LNCAP (cell line): Measurements from ENCODE around the gene AMZ1.

ENCODE experiments used
- CTCF ChIP-seq: fragments of 450-650 bp; IDR thresholded peaks from 2 replicates; pipeline ENCODE4 v1.5.1; 2017; ENCODE audit warnings: mild to moderate bottlenecking

AMZ1 gene

DNA sequence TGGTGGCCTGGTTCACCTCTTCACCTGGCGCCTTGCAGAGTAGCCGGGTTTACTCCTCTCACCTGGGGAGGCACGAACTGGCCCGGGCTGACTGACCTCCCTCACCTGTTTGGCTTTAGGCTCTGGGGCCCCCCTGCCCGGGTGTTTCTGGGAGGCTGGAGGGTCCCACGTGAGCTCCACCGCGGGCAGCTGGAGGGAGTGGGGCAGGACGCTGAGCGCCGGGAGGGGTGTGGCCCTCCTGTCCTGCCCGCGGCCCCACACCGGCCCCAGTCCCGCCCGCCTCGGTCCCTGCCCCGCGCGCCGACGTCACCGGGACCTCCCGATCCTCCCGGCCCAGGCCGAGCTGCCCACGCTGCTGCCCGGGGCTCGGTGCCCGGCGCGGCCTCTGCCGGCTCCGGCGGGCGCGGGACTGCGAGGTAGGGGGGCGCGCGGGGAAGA is at the start of gene AMZ1:
Gene AMZ1, plus strand, starts transcription at position 322 of the 438 bp plus-strand sequence. CDS start 12,250 bp downstream, outside the sequence.
- no peak for TF ChIP-seq CTCF

- TF ChIP-seq CTCF = no peak
Measured at GRCh38 chr7:2638224-2638991, 49.6 kb upstream of the AMZ1 start.

DNA sequence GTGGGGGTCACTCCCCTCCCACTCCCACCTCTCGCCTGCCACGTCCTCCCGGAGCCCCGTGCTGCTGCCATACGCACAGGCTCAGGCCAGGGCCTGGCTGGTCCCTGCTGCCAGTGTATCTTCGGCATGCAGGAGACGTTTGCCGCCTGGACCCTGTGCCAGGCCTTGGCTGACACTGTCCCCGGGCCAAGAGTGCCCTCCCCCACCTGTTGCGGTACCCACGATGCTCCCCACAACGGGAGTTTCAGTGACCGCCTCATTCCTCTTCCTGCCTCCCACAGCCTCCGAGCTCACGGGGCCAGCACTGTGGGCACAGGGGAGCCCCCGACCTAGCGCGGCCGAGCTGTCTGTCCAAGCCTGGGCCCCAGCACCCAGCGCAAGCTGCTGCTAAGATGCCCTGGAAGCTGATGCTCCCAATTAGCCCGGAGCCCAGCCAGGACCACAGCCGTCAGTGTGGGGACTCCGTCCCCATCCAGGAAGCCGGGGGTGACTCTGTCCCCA is 48.8 kb upstream of the AMZ1 start:
- no peak for TF ChIP-seq CTCF

DNA sequence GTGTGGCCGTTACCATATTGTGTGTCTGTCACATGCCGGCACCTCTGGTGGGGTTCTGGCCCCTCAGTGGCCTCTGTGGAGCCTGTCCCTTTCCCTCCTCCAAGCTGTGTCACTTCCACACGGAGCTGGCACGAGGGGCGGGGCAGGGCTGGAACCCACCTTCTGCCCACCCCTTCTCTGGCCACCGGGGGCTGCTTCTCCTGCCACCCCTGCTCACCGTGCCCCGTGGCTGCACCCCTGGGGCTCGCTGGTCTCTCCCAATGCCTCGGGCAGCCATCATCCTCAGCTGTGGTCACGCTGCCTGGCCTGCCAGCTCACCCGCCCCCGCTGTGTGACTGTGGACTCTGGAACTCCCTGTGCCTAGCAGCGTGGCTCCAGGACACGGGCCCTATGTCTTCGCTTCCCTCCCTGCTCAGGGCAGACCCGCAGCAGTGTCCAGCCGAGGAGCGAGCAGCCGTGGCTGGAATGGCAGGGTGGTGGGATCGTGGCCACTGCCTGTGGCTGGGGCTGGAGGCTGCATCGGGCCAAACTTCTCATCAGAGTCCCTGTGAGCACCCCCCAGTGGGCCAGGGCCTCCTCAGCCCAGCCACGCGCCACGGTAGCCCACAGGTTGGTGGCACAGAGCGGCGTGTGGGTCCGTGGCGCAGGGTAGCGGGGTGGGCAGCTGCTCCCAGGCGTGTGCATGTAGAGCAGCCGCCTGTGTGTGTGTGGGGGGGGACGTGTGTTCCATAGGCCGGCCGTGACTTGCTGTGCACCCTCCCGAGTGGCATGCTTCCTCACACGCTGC is 48.1 kb upstream of the AMZ1 start:
- no peak for TF ChIP-seq CTCF

- no peak for TF ChIP-seq CTCF
Measured at GRCh38 chr7:2640482-2640830, 47.5 kb upstream of the AMZ1 start.

- TF ChIP-seq CTCF = no peak
Measured at GRCh38 chr7:2640846-2641316, 47.1 kb upstream of the AMZ1 start.

- no peak for TF ChIP-seq CTCF
Measured at GRCh38 chr7:2641406-2642393, 46.3 kb upstream of the AMZ1 start.
